OCI-LY3 (cell line): Measurements from ENCODE around the gene RTL10.

Experiments used
- EZH2phosphoT487 ChIP-seq: fragments of 200-600 bp; shearing (Covaris generic); IDR thresholded peaks from 2 replicates; pipeline ENCODE4 v1.6.1; 2018; ENCODE audit warnings: antibody characterized with exemption, mixed run types, low read depth
- TF ChIP-seq, protein P1 (sequence below): fragments of 200-600, 300-600 bp; sonication (generic); IDR thresholded peaks from 2 replicates; pipeline ENCODE4 v1.5.1; 2014; ENCODE audit warnings: antibody characterized with exemption, low read length, low read depth

DNA sequence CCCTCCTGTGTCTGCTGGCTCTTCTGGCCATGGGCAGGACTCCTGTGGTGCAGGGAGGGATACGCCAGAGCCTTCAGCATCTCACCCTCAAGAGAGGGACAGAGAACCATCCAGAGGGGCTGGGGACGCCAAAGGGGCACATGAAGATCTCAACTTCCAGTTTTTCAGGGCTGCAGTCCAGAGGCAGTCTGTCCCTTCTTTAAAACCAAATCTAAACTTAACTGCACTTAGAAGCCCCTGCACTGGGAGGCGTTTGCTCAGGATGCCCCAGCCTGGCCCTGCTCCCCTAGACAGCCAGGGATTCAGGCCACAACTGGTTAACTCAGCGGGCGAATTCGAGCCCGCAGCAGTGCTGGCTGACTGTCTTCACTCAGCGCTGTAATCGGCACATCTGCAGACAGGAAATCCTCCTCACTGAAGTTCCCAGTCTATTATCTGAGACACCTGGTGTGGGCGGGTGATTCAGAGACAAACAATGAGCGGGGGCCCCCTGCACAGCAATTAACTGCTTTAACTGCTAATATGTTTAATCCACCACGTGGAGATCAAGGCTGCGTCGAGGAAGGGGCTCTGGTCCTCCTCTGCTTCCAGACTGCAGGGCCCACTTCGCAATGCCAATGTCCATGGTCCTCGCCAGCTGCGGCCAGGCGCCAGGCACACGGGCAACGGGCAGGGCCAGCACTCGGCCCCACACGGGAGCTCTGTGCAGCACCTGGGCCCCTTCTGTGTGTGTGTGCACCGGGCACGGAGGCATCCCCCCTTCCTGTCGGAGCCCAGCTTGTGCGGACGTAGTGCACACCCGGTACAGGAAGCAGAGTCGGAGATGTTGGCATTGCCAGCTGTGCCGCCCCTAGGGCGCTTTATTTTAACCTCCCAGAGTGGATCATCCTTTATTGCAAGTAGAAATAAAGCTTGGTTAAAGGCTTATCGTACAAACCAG lies 36.9 kb upstream of the RTL10 start:
- TF ChIP-seq, protein P1, sequence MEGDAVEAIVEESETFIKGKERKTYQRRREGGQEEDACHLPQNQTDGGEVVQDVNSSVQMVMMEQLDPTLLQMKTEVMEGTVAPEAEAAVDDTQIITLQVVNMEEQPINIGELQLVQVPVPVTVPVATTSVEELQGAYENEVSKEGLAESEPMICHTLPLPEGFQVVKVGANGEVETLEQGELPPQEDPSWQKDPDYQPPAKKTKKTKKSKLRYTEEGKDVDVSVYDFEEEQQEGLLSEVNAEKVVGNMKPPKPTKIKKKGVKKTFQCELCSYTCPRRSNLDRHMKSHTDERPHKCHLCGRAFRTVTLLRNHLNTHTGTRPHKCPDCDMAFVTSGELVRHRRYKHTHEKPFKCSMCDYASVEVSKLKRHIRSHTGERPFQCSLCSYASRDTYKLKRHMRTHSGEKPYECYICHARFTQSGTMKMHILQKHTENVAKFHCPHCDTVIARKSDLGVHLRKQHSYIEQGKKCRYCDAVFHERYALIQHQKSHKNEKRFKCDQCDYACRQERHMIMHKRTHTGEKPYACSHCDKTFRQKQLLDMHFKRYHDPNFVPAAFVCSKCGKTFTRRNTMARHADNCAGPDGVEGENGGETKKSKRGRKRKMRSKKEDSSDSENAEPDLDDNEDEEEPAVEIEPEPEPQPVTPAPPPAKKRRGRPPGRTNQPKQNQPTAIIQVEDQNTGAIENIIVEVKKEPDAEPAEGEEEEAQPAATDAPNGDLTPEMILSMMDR, result no peak
- TF ChIP-seq EZH2phosphoT487, result no peak
